HAP-1 (cell line): ENCODE results near the gene SRSF12.

ENCODE experiments used
- DNase-seq, 2 experiments: peaks; one replicate each; pipeline ENCODE4 v3.0.0-alpha.2; 2016 to 2020; ENCODE audit warnings: low spot score in 2 of 2
- H3K27me3 ChIP-seq: fragments of 250-450 bp; sonication (Bioruptor Pico); 2 replicates; pipeline ENCODE4 v1.5.1; 2020; ENCODE audit warnings: low read depth, mild to moderate bottlenecking, moderate library complexity
- H3K36me3 ChIP-seq: fragments of 250-450 bp; sonication (Bioruptor Pico); replicated peaks from 2 replicates; pipeline ENCODE4 v1.5.1; 2020; ENCODE audit warnings: mild to moderate bottlenecking
- H3K4me1 ChIP-seq: fragments of 250-450 bp; sonication (Bioruptor Pico); 2 replicates; pipeline ENCODE4 v1.5.1; 2020; ENCODE audit warnings: mild to moderate bottlenecking
- H3K4me3 ChIP-seq: fragments of 250-450 bp; sonication (Bioruptor Pico); 2 replicates; pipeline ENCODE4 v1.5.1; 2020; ENCODE audit warnings: mild to moderate bottlenecking, moderate library complexity
- H3K9me3 ChIP-seq: fragments of 250-450 bp; sonication (Bioruptor Pico); 2 replicates; pipeline ENCODE4 v1.5.1; 2020; ENCODE audit warnings: mild to moderate bottlenecking, moderate library complexity
- in situ Hi-C: fragments of 300-500 bp; cut with MboI; formaldehyde crosslinking; loops from 3 replicates; pipeline ENCODE4 v1.14.3; 2020; ENCODE audit warnings: low sequenced_read_pairs, inconsistent platforms, mixed read lengths

Gene SRSF12

DNA sequence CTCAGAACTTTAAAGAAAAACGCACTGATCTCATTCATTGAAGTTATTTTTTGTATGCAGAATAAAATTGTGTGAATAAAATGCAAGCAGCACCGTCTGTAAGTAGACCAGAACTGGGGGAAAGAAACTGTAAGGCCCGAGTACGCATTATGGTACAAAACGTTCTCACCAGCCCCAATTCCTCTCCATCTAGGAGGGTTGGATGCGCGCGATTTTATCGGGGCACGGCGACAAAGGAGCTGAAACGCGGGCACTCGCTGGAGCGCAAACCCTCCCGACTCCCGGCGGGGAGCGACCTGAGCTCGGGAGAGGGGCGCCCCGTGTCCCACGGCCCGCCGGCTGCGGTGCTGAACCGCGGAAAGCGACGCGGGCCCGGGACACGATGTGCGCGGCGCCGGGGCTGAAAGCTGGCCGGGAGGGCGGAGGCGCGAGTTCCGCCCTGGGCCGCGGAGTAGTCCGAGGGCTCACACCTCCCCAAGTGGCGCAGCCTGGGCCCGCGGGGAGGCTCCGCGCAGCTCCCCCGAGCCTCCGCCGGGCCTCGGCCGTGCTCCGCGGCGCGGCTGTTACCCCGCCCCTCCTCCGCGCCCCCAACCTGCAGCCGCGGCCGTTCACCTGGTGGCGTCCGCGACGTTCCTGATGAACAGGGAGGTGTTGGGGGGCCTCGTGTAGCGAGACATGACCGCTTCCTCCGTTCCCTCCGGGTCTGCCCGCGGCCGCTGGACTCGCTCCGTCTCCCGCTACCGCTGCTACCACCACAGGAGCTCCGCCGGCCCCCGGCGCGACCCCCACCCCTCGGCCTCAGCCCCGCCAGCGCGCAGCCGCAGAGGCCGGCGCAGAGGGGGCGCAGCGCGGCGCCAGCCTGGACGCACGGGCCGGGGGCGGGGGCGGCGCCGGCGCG lies at the start of gene SRSF12:
TSS of gene SRSF12 (minus strand) at position 861 of the 898 bp plus-strand sequence. CDS start at position 677, 184 bp downstream.
- peaks cover 5% of the 10 kb centered on the region for H3K4me1 ChIP-seq
- H3K36me3 ChIP-seq: no peaks in the 10 kb centered on the region
- in situ Hi-C loops: no loop called here
- peak within 1 kb of the TSS; percentile 55 for H3K4me3 ChIP-seq
- no peaks in the 10 kb centered on the region for H3K27me3 ChIP-seq
- peak in 1 of 2 experiments; percentile 49 for DNase-seq
- H3K9me3 ChIP-seq: no peaks in the 10 kb centered on the region

DNA sequence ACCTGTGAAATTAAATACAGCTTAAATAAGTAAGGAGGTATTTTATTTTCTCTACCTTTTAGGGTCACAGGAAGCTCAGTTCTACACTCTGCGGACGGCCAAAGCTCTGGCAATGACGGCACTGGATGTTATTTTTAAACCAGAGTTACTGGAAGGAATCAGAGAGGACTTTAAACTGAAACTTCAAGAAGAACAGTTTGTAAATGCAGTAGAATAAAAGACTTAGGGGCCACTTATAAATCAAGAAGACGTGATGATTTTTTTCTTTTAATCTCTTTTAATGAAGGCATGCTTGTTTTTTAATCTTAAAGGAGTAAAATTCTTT lies 44.1 kb upstream of the SRSF12 start:
- no peak overlapping the region for H3K4me3 ChIP-seq
- H3K27me3 ChIP-seq: no peaks in the 10 kb centered on the region
- no peaks in the 10 kb centered on the region for H3K9me3 ChIP-seq
- H3K36me3 ChIP-seq: peaks cover 43% of the 10 kb centered on the region
- in situ Hi-C loops: no loop called here
- no peak for DNase-seq
- H3K4me1 ChIP-seq: peaks cover 10% of the 10 kb centered on the region

DNA sequence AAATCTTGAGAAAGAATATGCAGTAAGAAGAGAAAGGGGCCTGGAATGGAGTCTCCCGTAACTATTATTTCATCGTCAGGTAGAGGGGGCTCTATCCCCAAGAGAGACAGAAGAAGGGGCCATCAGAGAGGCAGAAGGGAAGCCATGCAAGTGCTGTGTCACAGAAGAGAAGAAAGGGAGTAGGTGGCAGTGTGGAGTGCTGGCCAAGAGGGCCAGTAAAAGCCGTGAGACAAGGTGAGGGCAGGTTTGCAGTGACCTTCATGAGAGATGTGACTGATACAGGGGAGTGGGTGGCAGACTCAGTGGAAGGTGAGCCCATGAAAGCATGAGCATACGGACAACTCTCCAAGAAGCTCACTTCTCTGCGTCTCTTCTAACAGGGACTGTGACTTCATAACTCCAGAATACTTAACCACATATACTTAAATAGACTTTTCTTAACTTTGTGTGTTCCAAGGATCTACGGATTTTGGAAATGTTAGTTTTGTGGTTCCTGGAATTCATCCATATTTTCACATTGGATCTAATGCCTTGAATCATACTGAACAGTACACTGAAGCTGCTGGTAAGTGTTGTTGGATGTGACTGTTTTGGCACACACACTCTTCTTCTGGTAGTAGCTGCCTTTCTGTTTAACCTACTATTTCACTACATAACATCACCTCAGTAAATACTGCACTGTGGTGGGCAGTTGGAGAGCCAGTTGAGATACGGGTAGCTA lies 43.6 kb upstream of the SRSF12 start:
- Histone ChIP-seq H3K36me3 (peaks cover 43% of the 10 kb centered on the region), H3K9me3 (no peaks in the 10 kb centered on the region), H3K4me3 (no peak overlapping the region), H3K4me1 (peaks cover 10% of the 10 kb centered on the region), H3K27me3 (no peaks in the 10 kb centered on the region)
- in situ Hi-C loops: no loop called here
- DNase-seq: no peak

DNA sequence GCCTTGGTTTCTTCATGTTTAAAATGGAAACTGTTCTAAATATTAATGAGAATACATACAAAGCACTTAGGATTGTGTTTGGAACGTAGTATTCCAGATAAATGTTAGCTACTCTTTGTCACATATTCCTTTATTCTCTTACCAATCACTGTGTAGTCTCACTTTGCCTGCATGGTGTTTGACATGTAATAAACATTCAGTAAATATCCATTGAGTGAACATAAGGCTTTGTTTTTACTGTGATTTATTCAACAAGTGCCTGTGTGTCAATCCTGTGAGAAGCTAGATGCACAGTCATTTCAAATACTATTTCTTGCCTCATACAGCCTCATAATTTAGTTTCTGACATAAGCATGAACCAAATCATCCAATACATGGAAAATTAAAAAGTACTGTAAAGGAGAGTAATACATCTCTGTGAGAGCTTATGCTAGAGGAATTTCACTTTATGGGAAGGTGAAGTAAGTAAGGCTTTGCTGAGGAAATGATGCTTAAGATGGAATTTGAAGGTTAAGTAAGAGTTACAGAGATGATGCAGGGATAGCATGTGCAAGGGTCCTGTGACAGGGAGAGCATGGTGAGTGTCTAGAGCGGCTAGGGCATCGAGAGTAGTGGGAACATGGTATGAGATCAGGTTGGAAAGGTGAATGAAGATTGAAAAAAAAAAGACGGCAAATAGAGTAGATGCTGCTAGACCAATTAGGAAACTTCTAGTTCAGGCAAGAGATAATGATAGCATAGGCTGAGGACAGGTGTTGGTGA lies 42.6 kb upstream of the SRSF12 start:
- in situ Hi-C loops: no loop called here
- Histone ChIP-seq H3K9me3 (no peaks in the 10 kb centered on the region), H3K4me3 (no peak overlapping the region), H3K27me3 (no peaks in the 10 kb centered on the region), H3K4me1 (peaks cover 10% of the 10 kb centered on the region), H3K36me3 (peaks cover 41% of the 10 kb centered on the region)
- DNase-seq: no peak

DNA sequence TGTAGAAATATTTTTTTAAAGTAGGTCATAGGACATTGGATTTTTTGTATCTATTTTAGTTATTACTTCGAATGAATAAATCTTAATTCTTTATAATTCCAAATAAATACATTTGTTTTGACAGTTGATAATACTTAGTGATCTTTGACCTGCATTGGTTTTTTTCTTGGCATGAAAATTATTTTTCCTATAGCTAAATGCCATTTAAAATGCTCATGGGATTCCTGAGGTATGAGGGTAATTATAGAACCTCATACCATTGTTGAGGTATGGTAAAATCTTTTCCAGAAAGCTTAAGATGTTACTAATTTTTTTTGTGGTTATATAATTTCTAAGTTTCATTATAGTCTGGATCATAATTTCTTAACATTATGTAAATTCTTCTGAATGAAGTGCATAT lies 36.3 kb upstream of the SRSF12 start:
- no peaks in the 10 kb centered on the region for H3K9me3 ChIP-seq
- no peaks in the 10 kb centered on the region for H3K27me3 ChIP-seq
- H3K4me1 ChIP-seq: peaks cover 4% of the 10 kb centered on the region
- H3K36me3 ChIP-seq: peaks cover 10% of the 10 kb centered on the region; the same call in 1 of the 2 replicates
- H3K4me3 ChIP-seq: no peak overlapping the region
- in situ Hi-C loops: no loop called here
- DNase-seq: no peak

DNA sequence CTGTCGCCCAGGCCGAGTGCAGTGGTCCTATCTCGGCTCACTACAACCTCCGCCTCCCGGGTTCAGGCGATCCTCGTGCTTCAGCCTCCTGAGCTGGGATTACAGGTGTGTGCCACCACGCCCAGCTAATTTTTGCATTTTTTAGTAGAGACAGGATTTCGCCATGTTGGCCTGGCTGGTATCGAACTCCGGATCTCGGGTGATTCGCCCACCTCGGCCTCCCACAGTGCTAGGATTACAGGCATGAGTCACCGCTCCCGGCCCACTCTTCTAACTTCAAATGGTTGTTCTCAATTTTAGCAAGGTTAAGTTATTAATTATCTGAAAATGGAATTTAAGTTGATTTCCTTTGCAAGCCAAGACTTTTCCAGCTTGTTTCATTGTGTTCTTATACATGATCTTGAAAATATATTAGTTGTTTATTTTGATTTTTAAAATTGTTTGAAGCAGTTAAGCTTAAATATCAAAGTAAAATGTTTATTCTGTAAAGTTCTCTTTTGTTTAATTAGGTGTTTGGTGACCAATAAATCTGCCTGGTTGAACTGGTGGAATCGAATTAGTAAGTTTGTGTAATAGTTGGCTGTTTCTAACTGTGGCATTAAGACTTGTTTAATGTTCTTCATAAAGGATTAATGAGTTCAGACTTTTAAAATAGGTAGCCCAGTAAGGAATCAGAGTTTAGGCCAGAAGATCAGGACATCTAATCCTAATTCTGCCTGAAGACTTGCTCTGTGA lies 30.3 kb upstream of the SRSF12 start:
- H3K27me3 ChIP-seq: no peaks in the 10 kb centered on the region
- no peaks in the 10 kb centered on the region; the same call in 1 of the 2 replicates for H3K36me3 ChIP-seq
- H3K9me3 ChIP-seq: no peaks in the 10 kb centered on the region
- peaks cover 28% of the 10 kb centered on the region for H3K4me1 ChIP-seq
- in situ Hi-C loops: no loop called here
- no peak overlapping the region for H3K4me3 ChIP-seq
- peak in 1 of 2 experiments; percentile 32 for DNase-seq

DNA sequence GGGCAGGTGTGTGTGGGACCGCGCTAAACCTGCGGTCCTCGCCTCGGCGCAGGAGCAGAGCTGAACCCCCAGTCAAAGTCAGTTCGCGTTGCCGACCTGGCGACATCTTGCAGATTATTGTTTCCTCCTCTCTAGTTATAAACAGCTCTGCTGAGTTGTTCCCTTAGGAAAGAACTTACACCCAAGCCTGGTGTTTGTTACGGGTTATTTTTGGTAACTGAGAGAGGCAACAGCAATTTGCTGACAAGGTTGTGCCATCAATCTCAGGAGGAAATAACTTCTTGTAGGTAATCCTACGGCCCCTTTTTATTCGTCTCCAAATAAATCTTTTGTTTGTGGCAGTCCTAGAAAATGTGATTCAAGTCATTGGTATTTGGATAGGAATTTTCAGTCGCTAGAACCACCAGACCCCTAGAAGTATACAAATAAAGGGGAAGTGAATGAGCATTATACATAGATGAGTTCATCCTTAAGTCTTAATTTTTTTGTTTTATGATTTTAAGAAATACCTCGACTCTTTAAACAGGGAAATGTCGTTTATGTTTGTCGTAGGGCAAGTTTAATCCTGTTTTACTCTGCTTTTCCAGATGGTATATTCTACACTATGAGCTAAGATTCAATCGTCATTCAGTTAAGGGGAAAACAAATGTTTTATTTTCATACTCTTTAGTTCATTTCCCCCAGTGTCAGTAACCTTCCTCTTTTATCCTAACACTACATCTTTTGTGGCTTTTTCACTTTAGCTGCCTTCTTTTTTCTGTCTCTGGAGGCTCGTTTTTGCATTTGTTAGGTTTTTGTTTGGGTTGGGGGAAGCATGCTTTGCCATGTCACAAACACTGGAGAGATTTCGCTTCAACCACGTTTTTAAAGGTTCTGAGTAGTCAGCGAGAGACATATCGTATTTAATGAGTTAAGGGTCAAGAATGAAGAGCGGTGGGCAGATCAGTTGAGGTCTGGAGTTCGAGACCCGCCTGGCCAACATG lies 29.1 kb upstream of the SRSF12 start:
- H3K9me3 ChIP-seq: no peaks in the 10 kb centered on the region
- H3K27me3 ChIP-seq: no peaks in the 10 kb centered on the region
- peak; percentile 42 to 47 for DNase-seq
- in situ Hi-C loops: no loop called here
- no peaks in the 10 kb centered on the region; the same call in 1 of the 2 replicates for H3K36me3 ChIP-seq
- H3K4me1 ChIP-seq: peaks cover 28% of the 10 kb centered on the region
- peak overlapping the region; percentile 43 for H3K4me3 ChIP-seq

DNA sequence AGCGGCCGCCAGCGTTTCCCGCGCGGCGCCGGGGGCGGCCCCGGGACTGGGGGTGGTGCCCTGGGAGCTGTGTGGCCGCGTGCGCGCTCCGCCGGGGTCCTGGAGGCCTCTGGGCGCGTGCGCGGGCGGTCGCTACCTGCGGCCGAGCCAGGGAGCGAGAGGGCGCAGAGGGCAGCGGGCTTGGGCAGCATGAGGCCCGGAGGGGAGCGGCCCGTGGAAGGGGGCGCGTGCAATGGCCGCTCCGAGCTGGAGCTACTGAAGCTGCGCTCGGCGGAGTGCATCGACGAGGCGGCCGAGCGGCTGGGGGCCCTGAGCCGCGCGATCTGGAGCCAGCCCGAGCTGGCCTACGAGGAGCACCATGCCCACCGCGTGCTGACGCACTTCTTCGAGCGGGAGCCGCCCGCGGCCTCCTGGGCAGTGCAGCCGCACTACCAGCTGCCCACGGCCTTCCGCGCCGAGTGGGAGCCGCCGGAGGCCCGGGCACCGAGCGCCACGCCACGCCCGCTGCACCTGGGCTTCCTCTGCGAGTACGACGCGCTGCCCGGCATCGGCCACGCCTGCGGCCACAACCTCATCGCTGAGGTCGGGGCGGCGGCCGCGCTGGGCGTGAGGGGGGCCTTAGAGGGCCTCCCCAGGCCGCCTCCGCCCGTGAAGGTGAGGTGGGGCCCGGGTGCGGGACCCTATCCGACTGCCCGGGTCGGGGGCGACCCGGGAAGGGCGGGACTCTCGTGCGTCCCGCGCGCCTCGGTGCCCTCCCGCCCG lies 28.3 kb upstream of the SRSF12 start, which contains the start of gene PM20D2:
TSS of gene PM20D2 (plus strand) at position 100 of the 762 bp plus-strand sequence. CDS start at position 190, 90 bp downstream.
- peak; percentile 51 to 79 for DNase-seq
- in situ Hi-C loops: no loop called here
- H3K27me3 ChIP-seq: no peaks in the 10 kb centered on the region

DNA sequence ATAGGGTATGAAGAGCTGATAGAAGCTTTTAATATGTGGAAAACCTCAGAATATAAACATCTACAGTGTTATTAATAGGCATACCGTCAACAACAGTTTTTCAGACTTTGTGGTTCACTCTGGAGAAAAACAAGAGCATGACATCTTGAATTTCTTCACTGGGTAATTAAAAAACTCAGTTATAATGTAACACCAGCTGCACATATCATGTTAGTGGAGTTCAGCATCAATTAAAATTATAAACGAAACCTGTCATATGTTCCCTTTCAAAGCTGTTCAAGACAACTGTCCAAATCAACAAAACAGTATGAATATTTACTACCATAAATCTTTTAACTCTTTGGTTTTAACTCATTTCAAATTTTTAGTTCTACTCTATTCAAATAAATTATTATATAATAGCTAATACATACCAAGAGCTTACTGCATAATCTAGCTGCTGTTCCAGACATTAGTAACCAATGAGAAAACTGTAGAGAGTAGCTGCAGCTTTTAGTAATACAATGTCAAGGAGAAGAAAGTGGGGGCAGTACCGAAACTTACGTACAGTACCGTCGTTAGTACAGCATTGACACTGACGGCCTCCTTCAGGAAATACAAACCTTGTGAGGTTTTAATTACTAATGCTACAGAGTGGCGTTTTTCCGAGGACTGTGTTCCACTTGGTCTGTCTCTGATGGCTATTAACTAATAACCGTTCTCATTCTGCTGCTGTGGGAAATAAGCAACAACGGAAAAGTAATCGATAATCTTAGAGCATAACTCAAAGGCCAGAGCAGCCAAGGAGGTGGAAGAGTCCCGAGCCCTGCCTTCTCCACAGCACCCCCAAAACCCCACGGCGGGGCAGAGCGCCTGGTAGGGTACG lies 27.5 kb upstream of the SRSF12 start:
- no peaks in the 10 kb centered on the region for H3K9me3 ChIP-seq
- peaks cover 28% of the 10 kb centered on the region for H3K4me1 ChIP-seq
- no peaks in the 10 kb centered on the region; the same call in 1 of the 2 replicates for H3K36me3 ChIP-seq
- peak; percentile 19 to 48 for DNase-seq
- no peaks in the 10 kb centered on the region for H3K27me3 ChIP-seq
- in situ Hi-C loops: no loop called here
- peak overlapping the region; percentile 43 for H3K4me3 ChIP-seq

More for the DNA sequence above, 28.3 kb upstream of the SRSF12 start, which contains the start of gene PM20D2:
- H3K4me1 ChIP-seq: peaks cover 28% of the 10 kb centered on the region
- H3K36me3 ChIP-seq: no peaks in the 10 kb centered on the region; the same call in 1 of the 2 replicates
- peak within 1 kb of the TSS; percentile 43 for H3K4me3 ChIP-seq
- no peaks in the 10 kb centered on the region for H3K9me3 ChIP-seq

DNA sequence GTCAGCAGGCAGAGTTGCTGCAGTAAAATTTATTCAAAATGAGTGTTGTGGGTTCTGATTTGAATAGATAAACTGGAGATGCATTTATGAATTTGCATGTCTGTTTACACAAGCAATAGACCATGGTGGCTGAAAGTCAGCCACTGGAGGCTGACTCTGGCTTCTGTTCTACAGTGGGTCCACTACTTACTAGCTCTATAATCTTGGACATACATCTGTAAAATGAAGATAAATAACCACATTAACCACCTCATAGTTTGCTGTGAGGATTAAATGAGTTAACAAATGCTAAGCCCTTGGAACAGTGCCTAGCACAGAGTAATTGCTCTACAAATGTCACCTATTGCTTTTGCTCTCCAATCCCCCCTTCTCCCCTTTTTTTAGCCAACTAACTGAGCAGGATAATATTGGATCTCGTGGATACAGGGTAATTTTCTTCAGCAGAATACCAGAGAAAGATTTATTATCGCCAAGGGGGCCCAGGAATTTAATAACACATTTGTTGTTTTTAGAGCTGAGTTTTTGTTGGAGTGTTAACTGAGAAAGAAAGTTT lies 26.6 kb upstream of the SRSF12 start:
- peak; percentile 52 to 81 for DNase-seq
- Histone ChIP-seq H3K4me1 (peaks cover 27% of the 10 kb centered on the region), H3K27me3 (no peaks in the 10 kb centered on the region), H3K4me3 (no peak overlapping the region), H3K9me3 (no peaks in the 10 kb centered on the region), H3K36me3 (no peaks in the 10 kb centered on the region; the same call in 1 of the 2 replicates)
- in situ Hi-C loops: no loop called here
